Activated T-cell treated with anti-CD3 and anti-CD28 coated beads for 1 hour (primary cell): ENCODE results near the gene ARSG.

Experiments used
- DNase-seq: peaks from one replicate; pipeline ENCODE4 v3.0.0-alpha.2; 2020; ENCODE audit warnings: low read depth

Gene ARSG

DNA sequence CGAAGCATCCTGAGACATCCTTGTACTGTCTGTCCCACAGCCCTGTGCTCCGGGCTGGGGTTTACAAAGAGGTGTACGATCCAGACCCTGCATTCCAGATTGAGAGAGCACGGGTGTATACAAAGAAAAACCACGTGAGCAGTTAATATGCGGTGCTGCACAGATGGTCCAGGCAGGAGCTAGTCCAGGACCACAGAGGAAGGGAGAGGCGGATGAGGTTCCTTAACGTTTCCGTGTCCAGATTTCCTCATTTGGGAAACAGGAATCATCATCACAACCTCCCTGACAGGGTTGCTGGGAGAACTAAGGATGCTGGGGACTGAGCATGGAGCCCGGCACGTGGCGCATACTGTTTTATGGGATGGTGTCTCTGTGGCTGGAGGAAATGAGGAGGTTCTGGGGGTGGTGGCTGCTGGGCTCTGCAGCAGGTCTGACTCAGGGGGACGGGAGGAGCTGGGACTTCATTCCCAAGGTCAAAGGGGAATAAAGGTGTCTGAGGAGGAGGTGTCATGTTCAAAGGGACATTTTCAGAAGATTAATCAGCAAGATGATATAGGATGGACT is 139.8 kb downstream of the ARSG start:
- no peak for DNase-seq

DNA sequence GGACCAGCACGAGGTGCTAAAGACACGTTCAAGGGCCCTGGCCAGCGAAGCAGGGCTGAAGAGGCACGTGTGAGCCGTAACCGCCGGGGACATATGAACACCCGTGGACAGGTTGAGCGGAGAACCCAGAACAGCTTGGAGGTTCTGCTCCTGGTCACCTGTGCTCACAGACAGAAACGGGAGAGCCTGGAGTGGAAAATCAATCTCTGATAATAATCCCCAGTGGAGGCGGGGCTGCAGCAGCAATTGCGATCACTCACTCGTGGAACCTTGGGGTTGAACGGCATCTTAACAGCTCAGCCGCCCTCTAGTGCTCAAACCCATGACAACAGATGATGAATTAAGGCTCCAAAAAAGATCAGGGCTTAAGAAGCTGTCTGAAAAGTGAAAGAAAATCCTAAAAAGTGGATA is 140.4 kb downstream of the ARSG start:
- DNase-seq: peak; percentile 37

DNA sequence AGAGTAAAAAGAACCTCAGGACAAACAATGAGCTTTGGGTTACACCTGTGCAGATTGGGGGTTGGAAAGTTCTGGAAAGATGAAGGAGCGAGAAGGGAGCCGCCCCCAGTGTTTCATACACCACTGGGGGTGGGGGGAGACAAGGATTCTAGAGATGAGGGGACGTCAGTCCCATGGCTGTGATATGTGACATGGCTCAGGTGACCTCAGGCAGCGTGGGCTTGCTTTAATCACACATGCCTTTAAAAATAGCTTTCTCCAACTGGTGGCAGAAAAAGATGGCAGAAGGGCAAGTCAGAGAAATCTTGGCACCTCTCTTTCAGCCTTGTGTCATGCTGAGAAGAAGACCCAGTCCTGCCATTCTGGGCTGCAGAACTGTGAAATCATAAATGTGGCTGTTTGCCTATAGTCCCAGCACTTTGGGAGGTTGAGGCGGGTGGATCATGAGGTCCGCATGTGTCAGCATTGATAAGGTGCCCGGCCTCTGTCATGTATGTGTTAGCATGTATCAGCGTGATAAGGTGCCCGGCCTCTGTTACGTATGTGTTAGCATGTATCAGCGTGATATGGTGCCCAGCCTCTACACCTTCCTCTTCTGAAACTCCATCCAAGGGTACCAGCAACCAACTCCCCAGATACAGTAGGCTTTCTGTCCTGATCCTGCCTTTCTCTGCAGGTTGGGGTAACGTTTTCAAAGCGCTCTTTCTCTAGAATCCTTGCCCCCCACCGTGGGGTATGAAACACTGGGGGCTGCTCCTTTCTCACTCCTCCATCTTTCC is 141.0 kb downstream of the ARSG start:
- DNase-seq: no peak

DNA sequence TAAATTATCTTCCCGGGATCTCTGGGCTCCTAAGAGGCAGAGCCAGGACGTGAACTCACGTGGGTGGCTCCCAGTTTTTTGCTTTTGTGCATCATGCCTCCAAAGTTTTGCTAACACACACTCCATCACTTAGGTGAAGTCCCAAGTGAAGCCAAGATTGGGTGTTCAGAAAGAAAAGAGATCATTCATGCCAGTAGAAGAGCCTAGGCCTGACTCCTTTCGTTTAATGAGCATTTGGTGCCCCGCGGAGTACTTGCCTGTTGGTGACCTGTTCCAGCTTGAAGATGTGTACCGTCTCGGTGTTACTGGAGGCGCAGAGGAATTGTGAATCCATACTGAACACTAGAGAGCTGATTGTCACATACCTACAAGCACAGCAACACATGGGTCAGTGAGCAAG is 141.9 kb downstream of the ARSG start:
- no peak for DNase-seq

DNA sequence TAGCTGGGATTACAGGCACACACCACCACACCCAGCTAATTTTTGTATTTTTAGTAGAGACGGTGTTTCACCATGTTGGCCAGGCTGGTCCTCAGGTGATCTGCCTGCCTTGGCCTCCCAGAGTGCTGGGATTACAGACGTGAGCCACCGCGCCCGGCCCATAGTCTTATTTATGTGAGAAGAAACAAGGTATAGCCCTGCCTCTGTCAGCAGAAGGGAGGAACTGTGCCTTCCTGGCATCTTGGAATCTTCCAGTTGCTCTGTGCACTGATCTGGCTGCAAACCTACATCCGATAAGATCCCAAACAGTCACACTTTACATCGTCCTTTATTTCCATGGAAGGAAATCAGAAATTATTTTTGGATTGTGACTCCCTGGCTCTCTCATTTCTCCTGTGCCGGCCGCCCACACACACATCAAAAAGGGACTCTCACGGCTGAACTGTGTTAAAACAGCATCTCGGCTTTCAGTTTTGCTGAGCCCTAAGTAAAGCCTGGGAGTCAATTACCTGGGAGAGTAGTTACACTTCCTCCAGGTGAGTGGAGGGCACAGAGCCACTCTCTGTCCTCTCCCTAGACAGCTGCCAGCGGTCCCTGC is 142.7 kb downstream of the ARSG start:
- no peak for DNase-seq

DNA sequence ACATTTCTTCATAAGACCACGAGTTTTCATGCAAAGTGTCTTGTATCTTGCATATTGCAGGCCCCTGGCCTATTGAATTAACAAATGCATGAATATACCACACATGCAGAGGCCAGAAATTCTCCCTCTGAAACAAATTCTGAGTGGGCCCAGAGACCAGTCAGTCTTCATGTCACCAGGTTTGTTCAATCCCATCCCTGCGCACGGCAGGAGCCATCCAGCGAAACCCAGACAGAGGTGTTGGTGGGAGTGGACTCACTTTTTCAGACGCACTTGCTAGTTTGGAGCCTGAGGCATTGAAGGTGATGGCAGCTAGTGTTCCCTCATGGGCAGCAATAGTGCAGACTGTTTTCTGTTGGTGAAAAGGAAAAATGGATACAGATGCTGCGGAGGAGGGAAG is 144.1 kb downstream of the ARSG start:
- DNase-seq: no peak

DNA sequence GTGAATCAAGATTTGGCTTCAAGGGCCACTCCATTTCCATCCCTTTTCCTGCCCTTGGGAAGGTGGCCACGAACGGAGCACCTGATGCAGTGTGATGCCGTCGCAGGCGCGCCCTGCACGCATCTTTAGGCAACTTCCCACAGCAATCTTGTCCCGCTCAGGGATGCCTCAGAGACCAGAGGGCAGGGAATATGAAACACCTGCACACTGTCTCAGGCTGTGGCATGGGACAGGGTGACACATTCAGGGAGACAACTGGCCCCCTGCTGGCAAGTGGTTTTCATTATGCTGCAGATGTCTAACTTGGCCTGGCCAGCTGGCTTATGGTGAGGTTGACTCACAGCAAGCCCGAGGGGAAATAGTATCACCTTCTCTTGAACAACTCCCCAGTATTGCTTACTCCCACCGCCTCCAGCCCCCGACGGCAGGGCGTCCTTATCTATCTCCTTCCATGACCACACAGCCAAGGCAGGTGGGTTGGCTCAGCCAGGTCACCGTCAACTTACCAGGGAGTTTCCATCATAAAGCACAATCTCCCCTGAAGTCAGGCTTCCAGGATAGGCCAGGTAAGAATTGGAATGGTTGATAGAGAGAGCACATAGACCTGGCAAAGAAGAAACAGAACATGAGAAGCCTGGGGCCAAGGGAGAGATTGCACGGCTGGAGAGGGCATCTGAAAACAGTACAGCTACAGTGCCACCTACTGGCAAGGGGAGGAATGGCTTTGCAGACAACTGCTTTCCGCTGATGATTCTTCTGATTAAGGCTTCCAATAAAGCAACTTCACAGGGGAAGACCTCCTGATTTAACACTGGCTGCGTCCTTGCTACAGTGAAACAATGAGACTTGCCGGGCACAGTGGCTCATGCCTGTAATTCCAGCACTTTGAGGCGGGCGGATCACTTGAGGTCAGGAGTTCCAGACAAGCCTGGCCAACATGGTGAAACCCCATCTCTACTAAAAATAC is 144.9 kb downstream of the ARSG start:
- DNase-seq: peak; percentile 75

DNA sequence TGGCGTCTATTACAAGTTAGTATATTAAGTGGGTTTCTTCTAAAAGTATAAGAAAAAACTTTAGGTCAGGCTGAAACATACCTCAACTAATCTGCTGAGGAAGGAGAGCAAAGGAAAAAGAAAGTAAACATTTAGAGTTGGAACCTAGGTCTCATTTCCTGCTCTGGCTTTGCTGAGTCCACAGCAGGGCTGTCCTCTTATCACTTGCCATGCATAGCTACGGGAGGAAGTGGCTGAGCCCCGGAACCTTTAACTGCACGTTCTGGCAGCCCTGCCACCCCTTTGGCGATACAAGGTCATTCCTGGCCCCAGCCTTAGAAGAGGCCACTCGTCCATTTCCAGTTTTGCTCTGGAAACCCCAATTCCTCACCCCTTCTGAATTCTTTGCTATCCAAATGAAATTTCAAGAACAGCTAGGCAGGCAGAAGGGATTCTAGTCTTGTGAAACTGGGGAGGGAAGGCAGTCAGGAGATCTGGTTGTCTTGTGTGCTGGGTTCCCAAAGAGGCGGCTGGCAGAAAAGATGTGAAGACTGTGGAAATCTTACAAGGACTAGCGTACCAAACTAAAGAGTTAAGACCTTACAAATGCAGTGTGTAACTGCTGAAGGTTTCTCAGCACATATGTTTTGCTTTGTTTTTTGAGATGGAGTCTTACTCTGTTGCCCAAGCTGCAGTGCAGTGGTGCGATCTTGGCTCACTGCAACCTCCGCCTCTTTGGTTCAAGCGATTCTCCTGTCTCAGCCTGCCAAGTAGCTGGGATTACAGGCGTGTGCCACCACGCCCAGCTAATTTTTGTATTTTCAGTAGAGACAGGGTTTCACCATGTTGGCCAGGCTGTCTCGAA is 146.9 kb downstream of the ARSG start:
- peak; percentile 20 for DNase-seq

DNA sequence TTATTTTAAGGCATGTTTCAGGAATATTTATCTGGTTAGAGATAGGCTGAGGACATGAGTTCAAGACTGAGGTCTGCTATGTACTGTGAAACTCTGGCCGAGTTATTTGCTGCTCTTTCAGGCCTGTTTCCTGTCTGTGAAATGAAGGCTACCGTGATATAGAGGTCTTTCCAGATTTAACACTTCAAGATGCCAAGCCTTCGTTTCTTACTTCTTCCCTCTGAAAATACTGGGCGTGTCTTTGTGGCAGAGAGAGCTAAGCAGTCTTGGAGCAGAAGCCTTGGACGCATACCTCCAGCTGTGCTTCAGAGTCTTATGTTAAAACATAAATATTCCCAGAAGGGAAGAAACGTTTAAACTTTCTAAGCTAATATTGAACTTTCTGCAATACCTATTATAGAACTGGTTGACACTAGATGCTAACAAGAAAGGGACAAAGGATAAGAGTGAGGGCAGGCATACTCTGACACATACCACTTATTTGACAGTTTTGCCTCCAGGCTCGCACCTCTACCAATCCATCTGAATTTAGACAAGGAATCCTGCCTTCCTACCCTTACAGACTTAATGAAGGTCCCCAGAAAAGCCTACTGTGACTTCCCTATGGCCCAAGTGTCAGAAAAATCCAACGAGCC is 148.5 kb downstream of the ARSG start:
- no peak for DNase-seq

DNA sequence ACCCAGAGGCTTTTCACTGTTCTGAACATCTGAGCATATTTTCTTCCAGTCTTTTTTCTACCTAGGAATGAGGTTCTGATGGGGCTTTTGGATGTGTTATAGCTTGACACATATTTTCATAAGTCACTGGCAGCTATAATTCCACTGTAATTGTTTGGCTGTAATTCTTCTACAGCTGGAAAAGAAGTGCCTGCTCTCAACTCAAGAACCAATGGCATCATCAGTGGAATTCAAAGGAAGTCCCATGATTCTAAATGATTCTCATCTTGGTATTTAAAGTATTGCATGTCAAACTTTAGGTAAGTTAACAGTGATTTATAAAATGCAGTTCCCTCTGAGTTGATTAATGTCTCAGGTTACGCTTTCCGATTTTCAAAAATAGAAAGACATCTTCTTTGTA is 149.2 kb downstream of the ARSG start:
- no peak for DNase-seq

DNA sequence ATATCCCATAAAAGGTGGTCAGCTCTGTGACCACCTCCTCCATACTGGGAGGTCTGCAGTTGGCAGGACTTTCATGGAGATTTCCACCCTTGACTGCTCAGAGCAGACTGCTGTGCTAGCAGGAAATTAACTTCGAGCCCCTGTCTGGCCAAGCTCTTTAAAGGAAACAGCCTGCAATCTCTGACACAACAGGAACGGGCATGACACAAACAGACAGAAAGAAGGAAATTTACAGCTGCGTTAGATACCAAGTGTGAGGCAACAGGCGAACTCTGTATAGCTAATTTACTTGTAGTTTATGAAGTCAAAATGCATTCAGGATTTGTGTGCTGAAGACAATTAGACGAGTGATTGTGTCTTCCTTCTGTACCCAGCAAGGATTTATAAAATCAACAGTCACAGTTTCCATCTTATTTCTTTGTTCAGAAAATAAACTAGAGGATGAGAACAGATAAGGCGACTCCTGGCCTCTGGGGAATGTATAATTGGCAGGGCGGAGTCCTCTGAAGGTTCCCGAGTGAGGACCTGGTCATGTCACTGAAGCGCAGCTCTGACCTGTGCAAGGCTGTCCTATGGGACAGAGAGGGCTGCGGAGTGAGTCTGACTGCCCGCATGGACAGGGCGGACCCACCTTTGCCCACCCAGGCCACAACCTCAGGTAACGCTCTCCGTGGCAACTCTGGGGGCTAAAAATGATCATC is 149.9 kb downstream of the ARSG start:
- DNase-seq: no peak

DNA sequence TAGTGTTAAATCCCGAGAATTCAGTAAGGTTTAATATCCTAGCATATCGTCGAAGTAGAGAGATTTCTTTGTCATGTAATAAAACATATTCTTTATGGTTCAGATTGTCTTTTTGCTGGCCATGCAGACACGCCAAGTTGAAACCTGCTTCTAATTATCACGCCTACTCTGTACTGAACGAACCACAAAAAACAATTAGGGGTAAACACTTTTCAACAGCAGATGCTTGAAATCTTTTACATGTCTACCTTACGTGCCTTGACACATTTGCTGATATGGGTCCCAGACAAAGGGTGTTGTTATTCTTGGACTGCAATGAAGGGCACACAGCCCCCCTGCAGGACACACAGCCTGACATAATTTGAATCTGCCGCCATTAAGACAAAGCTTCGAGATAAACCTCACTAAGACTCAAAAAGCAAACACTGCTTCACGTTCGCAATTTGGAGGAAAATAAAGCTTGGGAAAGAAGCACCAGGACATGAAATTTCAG is 152.7 kb downstream of the ARSG start:
- no peak for DNase-seq

DNA sequence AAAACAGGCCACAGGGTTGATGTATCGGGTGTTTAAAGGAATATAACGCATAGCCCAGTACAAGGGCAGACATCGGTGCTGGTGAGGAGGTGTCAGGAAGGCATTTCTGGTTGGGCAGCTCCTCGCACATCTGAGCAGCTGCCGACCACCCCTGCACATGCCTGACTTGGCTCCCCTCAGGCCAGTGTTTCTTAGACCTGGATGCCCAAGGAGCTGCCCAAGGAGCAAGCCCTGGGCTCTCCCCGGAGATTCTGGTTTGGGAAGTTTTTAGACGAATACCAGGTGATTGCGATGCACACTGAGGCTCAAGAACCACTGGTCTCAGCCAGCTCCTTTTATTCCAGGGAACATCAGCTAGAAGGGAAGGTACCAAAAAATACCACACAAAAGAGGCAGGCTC is 154.4 kb downstream of the ARSG start:
- DNase-seq: no peak

DNA sequence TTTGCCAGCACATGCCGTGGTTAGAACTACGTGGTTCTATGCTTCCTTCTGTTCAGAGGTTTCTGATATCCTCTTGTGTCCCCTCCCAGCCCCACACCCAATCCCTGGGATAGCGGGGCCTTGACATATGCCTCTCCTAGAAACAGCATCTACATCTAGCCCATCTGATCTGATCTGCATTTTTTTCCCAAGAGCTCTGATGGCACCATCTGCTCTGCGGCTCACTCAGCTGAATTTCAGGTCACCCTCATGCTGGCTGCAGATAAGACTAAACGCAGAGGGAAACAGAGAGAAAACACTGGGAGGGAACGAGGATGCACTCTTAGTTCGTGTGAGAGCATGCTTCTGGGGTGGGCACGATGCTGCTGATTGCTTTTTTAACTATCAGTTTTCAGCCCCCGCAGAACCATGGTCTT is 155.3 kb downstream of the ARSG start:
- no peak for DNase-seq

DNA sequence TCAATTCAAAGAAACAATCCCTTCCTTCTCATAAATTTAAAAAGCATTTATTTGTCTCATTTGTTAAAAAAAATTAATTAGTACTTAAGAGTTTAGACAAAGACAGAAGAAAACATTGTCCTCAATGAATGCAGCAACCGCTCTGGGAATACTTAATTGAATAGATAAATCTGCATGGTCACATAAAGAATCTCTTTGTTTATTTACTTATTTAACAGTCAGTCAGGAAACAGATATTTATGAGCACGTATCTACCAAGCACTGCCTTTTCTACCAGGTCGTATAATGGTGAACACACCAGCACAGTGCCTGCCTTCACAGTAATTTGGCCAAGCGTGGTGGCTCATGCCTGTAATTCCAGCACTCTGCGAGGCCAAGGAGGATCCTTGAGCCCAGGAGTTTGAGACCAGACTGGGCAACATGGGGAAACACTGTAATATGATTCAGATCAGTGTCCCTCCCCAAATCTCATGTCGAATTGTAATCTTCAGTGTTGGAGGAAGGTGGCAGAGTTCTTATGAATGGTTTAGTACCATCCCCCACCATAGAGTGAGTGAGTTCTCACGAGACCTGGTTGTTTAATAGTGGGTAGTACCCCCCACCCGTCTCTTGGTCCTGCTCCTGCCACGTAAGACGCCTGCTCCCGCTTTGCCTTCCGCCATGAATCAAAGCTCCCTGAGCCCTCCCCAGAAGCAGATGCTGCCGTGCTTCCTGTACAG is 157.9 kb downstream of the ARSG start:
- no peak for DNase-seq

DNA sequence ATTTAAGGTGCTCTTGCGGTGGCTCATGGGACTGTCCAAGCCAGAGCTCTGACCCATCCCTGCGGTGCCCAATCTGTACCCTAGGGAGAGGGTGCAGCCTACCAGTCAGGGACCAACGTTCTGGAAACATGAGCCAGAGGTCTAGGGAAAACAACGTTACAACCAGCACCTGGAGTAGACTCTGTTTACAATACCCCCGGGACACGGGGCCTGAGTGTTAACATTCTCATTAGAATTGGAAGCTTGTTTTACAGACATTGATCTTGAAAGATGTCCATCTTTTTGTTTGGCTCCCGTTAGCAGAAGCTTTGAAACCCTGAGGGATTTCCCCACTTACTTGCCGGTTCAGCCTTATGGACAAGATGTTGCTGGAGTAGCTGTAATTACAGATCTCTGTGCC is 159.1 kb downstream of the ARSG start:
- DNase-seq: no peak

DNA sequence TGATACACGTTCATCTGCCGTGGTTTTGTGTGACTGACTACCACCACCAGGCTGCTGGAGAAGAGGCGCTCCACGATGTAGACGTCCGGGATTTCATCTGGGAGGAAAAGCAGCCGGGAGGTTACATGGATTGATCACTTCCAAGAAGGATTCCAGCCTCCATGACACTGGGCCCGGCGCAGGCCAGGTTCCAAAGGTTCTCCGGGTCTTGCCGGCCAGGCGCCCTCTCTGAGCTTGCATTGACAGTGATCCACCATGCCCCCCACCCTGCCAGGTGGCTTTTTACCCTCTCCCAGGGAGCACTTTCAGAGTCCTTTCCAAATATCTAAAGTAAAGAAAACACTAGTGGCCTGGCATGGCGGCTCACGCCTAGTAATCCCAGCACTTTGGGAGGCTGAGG is 159.5 kb downstream of the ARSG start:
- no peak for DNase-seq

DNA sequence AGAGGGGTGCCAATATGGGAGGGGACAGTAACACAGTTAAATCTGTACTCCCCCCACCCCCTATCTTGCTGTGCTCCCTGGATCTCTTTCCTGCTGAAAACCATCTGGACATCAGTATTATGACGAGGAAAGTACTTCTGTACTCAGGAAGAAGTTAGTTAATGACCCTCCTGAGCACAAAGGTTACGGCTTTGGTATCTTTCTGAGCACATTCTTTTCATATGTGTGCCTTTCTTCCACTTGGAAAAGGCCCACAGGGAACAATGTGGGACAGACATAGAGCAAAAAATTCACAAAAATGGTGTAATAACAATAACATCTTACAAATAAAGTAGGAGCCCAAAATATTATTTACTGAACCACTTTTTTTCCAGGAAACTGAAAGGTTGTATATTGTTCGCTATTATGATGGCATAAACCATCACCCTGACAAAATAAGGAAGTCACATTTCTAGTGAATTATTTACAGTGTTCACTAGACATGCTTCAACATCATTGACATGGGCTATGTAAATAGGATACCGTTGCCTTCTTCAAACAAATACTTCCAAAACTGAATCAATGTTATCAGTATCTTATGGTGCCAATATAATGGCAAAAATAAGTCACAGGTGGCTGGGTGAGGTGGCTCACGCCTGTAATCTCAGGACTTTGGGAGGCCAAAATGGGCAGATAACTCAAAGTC is 160.5 kb downstream of the ARSG start:
- DNase-seq: no peak

DNA sequence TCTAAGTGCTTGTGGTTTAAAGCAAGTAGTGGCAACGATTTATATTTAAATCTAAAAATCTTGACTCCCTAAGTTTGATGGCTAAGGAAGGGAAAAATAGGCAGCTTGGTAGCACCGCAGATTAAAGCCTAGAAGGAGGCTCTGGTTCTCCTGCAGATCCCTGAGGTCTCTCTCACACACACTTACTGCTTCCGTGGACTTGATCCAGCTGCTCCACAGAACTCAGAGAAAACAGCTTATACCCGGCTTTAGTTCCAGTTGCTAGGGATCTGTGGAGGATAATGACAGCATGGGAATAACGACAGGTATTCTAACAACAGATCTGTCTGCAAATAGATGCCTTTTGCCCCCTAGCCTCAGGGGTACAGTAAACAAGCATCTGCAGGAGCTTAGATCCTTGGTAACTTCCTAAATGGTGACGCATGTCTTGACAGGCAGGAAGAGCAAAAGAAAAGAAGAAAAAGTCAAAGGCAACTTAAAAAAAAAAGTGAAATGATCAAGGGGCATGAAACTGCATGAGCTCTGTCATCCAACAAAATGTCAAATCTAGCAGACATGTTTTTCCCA is 161.5 kb downstream of the ARSG start:
- DNase-seq: no peak
